IMR-90 (cell line): Measurements from ENCODE around the gene HDGF.

ENCODE experiments used
- BHLHE40 ChIP-seq: fragments of 150-350 bp; IDR thresholded peaks from 2 replicates; pipeline ENCODE4 v1.6.1; 2016; ENCODE audit warnings: mild to moderate bottlenecking, low read depth, low read length
- CEBPB ChIP-seq: IDR thresholded peaks from 2 replicates; pipeline ENCODE4 v1.6.1; 2012; ENCODE audit warnings: low read depth, low read length, improper control_type of control experiment
- CTCF ChIP-seq: conservative IDR thresholded peaks from 2 replicates; pipeline ENCODE4 v1.5.1; 2012; ENCODE audit warnings: mild to moderate bottlenecking, low read depth, low read length, improper control_type of control experiment
- ELK1 ChIP-seq: fragments of 150-350 bp; IDR thresholded peaks from 2 replicates; pipeline ENCODE4 v1.6.1; 2016; ENCODE audit warnings: low read depth, mild to moderate bottlenecking, low read length, moderate library complexity, borderline replicate concordance
- MAFK ChIP-seq: IDR thresholded peaks from 2 replicates; pipeline ENCODE4 v1.6.1; 2012; ENCODE audit warnings: low read depth, low read length, improper control_type of control experiment
- POLR2A ChIP-seq: IDR thresholded peaks from 2 replicates; pipeline ENCODE4 v1.6.1; 2012; ENCODE audit warnings: mild to moderate bottlenecking, low read depth, low read length
- RAD21 ChIP-seq: IDR thresholded peaks from 2 replicates; pipeline ENCODE4 v1.6.1; 2012; ENCODE audit warnings: low read length, improper control_type of control experiment
- RFX5 ChIP-seq: IDR thresholded peaks from 2 replicates; pipeline ENCODE4 v1.8.0; 2012; ENCODE audit warnings: low read depth, mild to moderate bottlenecking, low read length, moderate library complexity

GRCh38 chr1:156711011-156711817 lies 40.3 kb downstream of the HDGF start:
- no peak for TF ChIP-seq CTCF
- no peak for TF ChIP-seq CEBPB
- no peak for TF ChIP-seq RFX5
- no peak for TF ChIP-seq RAD21
- no peak for TF ChIP-seq MAFK
- no peak for TF ChIP-seq POLR2A
- no peak for TF ChIP-seq ELK1
- TF ChIP-seq BHLHE40 = no peak
